CD14-positive monocyte (primary cell): Measurements from ENCODE around the gene TTLL13. TPM values are rescaled to one million over a fixed set of nuclear protein-coding genes. Genes with fewer than 3 reads are reported as not detected.

Experiments
- DNase-seq, 3 donors: peaks; one replicate each; pipeline ENCODE4 v3.0.0-alpha.2; 2011 to 2022
- H2AFZ ChIP-seq: 2 replicates; pipeline ENCODE4 v1.6.0; 2012; ENCODE audit warnings: mild to moderate bottlenecking, low read depth, low read length, inconsistent platforms; ENCODE audit not compliant: insufficient read depth, poor library complexity, severe bottlenecking
- H3K27ac ChIP-seq, 2 donors: 1 replicate in 1 of 2; 2 replicates in 1 of 2; pipeline ENCODE4 v1.5.1; 2012 to 2013; ENCODE audit warnings: low read length in 2 of 2, control low read depth in 1 of 2, inconsistent platforms in 1 of 2, low read depth in 1 of 2, mild to moderate bottlenecking in 1 of 2
- H3K27me3 ChIP-seq, 2 donors: one replicate each; pipeline versions ENCODE4 v1.6.0 to v1.6.1; 2011 to 2013; ENCODE audit warnings: low read length in 2 of 2; ENCODE audit not compliant: control insufficient read depth in 2 of 2, insufficient read depth in 2 of 2
- H3K36me3 ChIP-seq, 2 donors: replicated peaks in 1 of 2; 1 replicate in 1 of 2; 2 replicates in 1 of 2; pipeline versions ENCODE4 v1.5.1 to v1.6.1; 2012 to 2013; ENCODE audit warnings: low read length in 2 of 2, control low read depth in 1 of 2, inconsistent platforms in 1 of 2, mild to moderate bottlenecking in 1 of 2; ENCODE audit not compliant: insufficient read depth in 2 of 2, control insufficient read depth in 1 of 2
- H3K4me1 ChIP-seq, 2 donors: 1 replicate in 1 of 2; 2 replicates in 1 of 2; pipeline versions ENCODE4 v1.5.1 to v1.6.1; 2012 to 2013; ENCODE audit warnings: low read length in 2 of 2, control low read depth in 1 of 2, inconsistent platforms in 1 of 2, mild to moderate bottlenecking in 1 of 2, moderate library complexity in 1 of 2; ENCODE audit not compliant: insufficient read depth in 2 of 2, control insufficient read depth in 1 of 2
- H3K4me2 ChIP-seq: replicated peaks from 2 replicates; pipeline ENCODE3; 2012; ENCODE audit warnings: low read length, moderate library complexity, mild to moderate bottlenecking; ENCODE audit not compliant: poor library complexity, severe bottlenecking; ENCODE audit errors: extremely low read depth
- H3K4me3 ChIP-seq, 3 experiments: fragments of 200-600 bp in 1 of 3; sonication (generic) in 1 of 3; replicated peaks in 1 of 3; 1 replicate in 2 of 3; 2 replicates in 1 of 3; pipeline ENCODE4 v1.5.1; 2011 to 2013; ENCODE audit warnings: low read length in 3 of 3, mild to moderate bottlenecking in 3 of 3, control low read depth in 2 of 3, low read depth in 2 of 3, inconsistent platforms in 1 of 3, moderate library complexity in 1 of 3
- H3K79me2 ChIP-seq: 2 replicates; pipeline ENCODE4 v1.6.0; 2012; ENCODE audit warnings: mild to moderate bottlenecking, control low read depth, inconsistent platforms, low read length, moderate library complexity; ENCODE audit not compliant: insufficient read depth
- H3K9ac ChIP-seq: 2 replicates; pipeline ENCODE4 v1.6.0; 2017; ENCODE audit warnings: low read length, mild to moderate bottlenecking; ENCODE audit not compliant: insufficient read depth, poor library complexity, severe bottlenecking
- H3K9me3 ChIP-seq, 2 donors: replicated peaks in 1 of 2; 1 replicate in 1 of 2; 2 replicates in 1 of 2; pipeline versions ENCODE4 v1.5.1 to v1.6.1; 2012 to 2013; ENCODE audit warnings: low read length in 2 of 2, control low read depth in 1 of 2; ENCODE audit not compliant: control insufficient read depth in 1 of 2, insufficient read depth in 1 of 2
- H4K20me1 ChIP-seq: 2 replicates; pipeline ENCODE4 v1.6.0; 2012; ENCODE audit warnings: mild to moderate bottlenecking, low read length, control low read depth, moderate library complexity; ENCODE audit not compliant: insufficient read depth
- H3K27ac Mint-ChIP-seq, 7 donors: one replicate each; pipeline ENCODE4 v1.8.0; 2020; ENCODE audit warnings: mild to moderate bottlenecking in 7 of 7, mixed read lengths in 7 of 7, moderate library complexity in 6 of 7, inconsistent platforms in 2 of 7
- H3K27me3 Mint-ChIP-seq, 3 donors: one replicate each; pipeline ENCODE4 v1.8.0; 2021 to 2022; ENCODE audit warnings: low read depth in 3 of 3, mild to moderate bottlenecking in 3 of 3, mixed read lengths in 3 of 3, moderate library complexity in 3 of 3, inconsistent platforms in 1 of 3
- H3K36me3 Mint-ChIP-seq, 2 donors: one replicate each; pipeline ENCODE4 v1.8.0; 2020; ENCODE audit warnings: mixed read lengths in 2 of 2, inconsistent platforms in 1 of 2, mild to moderate bottlenecking in 1 of 2
- H3K4me1 Mint-ChIP-seq: one replicate; pipeline ENCODE4 v1.8.0; 2020; ENCODE audit warnings: mild to moderate bottlenecking, mixed read lengths
- H3K4me3 Mint-ChIP-seq, 2 donors: one replicate each; pipeline ENCODE4 v1.8.0; 2020; ENCODE audit warnings: mild to moderate bottlenecking in 2 of 2, mixed read lengths in 2 of 2, moderate library complexity in 1 of 2
- H3K9me3 Mint-ChIP-seq, 7 donors: one replicate each; pipeline ENCODE4 v1.8.0; 2020 to 2022; ENCODE audit warnings: mixed read lengths in 7 of 7, mild to moderate bottlenecking in 6 of 7, moderate library complexity in 6 of 7, inconsistent platforms in 2 of 7
- CTCF ChIP-seq: fragments of 200-600 bp; IDR thresholded peaks from one replicate; pipeline ENCODE4 v1.8.0; 2022; ENCODE audit warnings: antibody characterized with exemption, mild to moderate bottlenecking
- WGBS: methylation state at CpG from one replicate; pipeline ENCODE4 v1.1.5; 2013; ENCODE audit warnings: missing lambda C conversion rate; ENCODE audit not compliant: insufficient coverage; 5-methylcytosine and 5-hydroxymethylcytosine counted together
- intact Hi-C, 2 donors: fragments of 100-400 bp; cut with micrococcal nuclease; formaldehyde crosslinking; loops; one replicate each; pipeline versions ENCODE4 v1.15.0 to v1.15.1; 2023
- polyA plus RNA-seq, 3 donors: library from polyadenylated mRNA; depleted of rRNA in 1 of 3; unstranded in 2 of 3; stranded (reverse) in 1 of 3; fragments of 300-500 nt in 2 of 3; fragments of >200 nt in 1 of 3; fragmentation: Illumina TruSeq in 2 of 3; gene quantifications; 1 replicate in 2 of 3; 2 replicates in 1 of 3; pipeline ENCODE4 v1.2.3, GENCODE V29; 2012 to 2021

TTLL13 gene
- polyA plus RNA-seq, 3 donors, result 0.08 to 0.13 TPM; not detected in 1

DNA sequence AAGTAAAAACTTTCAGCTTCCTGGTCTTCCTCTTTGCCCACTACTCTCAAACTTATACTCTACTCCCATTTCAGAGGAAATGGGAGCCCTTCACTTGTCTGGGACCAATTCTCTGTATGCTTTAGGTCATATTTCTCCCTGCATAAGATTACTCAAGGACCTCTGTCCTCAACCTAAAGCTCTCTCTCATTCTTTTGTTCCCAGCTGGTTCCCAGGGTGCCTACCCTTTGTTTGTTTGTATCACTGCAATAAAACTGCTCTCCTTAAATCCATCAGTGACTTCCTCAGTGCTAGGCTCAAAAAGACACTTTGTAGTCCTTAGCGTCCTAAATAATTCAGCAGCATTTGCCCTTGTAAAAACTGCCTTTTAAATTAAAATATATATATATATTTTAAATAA lies 19.1 kb downstream of the TTLL13 start:
- Histone ChIP-seq H3K4me1 (peaks cover 26 to 35% of the 10 kb centered on the region in 2 donors), H3K4me3 (no peak overlapping the region), H4K20me1 (peaks cover 36% of the 10 kb centered on the region), H3K36me3 (peaks cover 34 to 55% of the 10 kb centered on the region in 2 donors), H3K79me2 (peaks cover 66% of the 10 kb centered on the region), H2AFZ (no peak overlapping the region), H3K27me3 (no peaks in the 10 kb centered on the region), H3K27ac (no peak overlapping the region), H3K9ac (no peak overlapping the region), H3K9me3 (no peaks in the 10 kb centered on the region), H3K4me2 (no peak overlapping the region)
- H3K4me3 Mint-ChIP-seq, result no peak overlapping the region
- H3K36me3 Mint-ChIP-seq, result peaks cover 42 to 44% of the 10 kb centered on the region in 2 donors
- H3K27ac Mint-ChIP-seq, result peak overlapping the region in 4 of 7 donors; percentile 2 to 27 (median 18)
- no peaks in the 10 kb centered on the region for H3K9me3 Mint-ChIP-seq
- peaks cover 41% of the 10 kb centered on the region for H3K4me1 Mint-ChIP-seq
- no peak for DNase-seq
- H3K27me3 Mint-ChIP-seq, result no peaks in the 10 kb centered on the region
- no peak for TF ChIP-seq CTCF
- no CpG with 5 or more reads among the region's 1 CpG for WGBS
- intact Hi-C loops, result loop anchor here in 1 of 2 donors (5.0 kb wide), 1 partner anchor 36 kb away; the partner anchor contains the start of genes CIB1 and GDPGP1

DNA sequence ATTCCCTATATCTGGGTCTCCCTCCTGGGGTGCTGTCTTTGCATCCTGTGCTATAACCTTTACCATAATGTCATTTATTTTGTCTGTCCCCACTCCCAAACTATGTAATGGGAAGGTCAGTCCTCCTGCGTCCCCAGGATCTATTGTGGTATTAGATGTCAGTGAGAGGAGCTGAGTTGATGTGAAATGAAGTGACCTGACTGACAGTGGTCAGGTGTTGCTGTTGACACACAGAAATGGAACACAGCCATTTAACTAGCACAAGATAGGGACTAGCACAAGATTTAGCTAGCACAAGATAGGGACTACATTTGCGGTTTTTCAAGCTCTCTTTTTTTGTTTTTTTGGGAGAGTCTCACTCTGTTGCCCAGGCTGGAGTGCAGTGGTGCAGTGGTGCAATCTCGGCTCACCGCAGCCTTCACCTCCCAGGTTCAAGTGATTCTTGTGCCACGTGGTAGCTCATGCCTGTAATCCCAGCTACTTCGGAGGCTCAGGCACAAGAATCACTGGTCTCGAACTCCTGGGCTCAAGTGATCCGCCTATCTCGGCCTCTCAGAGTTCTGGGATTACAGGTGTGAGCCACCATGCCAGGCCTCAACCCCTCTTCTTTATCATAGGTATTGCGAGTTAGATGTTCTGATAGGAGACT lies 21.3 kb downstream of the TTLL13 start:
- H3K36me3 ChIP-seq, result peaks cover 34 to 64% of the 10 kb centered on the region in 2 donors
- DNase-seq, result no peak
- peaks cover 29% of the 10 kb centered on the region for H3K4me1 Mint-ChIP-seq
- no peak for TF ChIP-seq CTCF
- H3K4me1 ChIP-seq, result peaks cover 17 to 25% of the 10 kb centered on the region in 2 donors
- H3K4me3 ChIP-seq, result no peak overlapping the region
- no peak overlapping the region for H3K9ac ChIP-seq
- peaks cover 55 to 58% of the 10 kb centered on the region in 2 donors for H3K36me3 Mint-ChIP-seq
- no peak overlapping the region for H3K4me3 Mint-ChIP-seq
- H3K27ac ChIP-seq, result no peak overlapping the region
- no peaks in the 10 kb centered on the region for H3K9me3 ChIP-seq
- H2AFZ ChIP-seq, result no peak overlapping the region
- peak overlapping the region in 1 of 7 donors; percentile 1 for H3K27ac Mint-ChIP-seq
- 96% methylated on average over 4 of the region's 10 CpGs for WGBS
- H3K27me3 ChIP-seq, result no peaks in the 10 kb centered on the region
- H4K20me1 ChIP-seq, result peaks cover 36% of the 10 kb centered on the region
- H3K27me3 Mint-ChIP-seq, result no peaks in the 10 kb centered on the region
- H3K79me2 ChIP-seq, result peaks cover 66% of the 10 kb centered on the region
- H3K4me2 ChIP-seq, result no peak overlapping the region
- peaks cover 0 to 4% (median 0%) of the 10 kb centered on the region in 7 donors for H3K9me3 Mint-ChIP-seq
- intact Hi-C loops, result no loop called here
